ENCODE measurements around the gene PGAP6.

DNA sequence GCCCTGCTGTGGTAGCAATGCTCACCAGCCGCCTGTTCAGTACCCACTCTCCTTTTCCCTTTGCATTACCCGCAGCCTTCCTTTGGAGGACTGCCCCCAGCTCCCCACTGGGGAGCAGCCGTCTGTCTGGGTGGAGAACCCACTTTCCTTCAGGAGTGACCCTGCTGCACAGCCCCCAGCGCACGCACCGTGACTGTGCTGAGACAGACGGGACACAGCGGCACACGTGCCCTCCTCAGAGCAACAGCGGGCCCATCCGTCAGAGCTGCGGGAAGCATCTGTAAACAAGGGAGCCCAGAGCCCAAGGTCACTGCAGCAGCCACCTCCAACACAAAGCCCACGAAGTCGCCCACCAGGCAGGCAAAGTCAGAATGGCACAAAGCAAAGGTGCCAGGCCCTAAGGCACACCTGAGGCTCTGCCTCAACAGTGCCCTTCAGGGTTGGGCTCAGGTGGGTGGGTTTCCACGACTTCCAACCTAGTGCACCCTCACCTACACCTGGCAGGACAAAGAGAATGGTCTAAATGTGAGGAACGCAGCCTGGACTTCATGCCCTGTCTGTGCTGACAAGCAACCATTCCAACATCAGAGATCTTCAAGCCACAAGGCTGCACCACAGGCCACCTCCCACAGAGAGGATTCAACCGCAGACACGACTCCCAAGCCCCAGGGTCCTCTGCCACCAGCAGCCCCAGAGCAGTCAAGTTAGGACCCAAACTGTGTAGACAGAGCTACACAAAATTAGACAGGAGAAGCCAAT, 39.1 kb downstream of the PGAP6 start:
- TF ChIP-seq, protein P1, sequence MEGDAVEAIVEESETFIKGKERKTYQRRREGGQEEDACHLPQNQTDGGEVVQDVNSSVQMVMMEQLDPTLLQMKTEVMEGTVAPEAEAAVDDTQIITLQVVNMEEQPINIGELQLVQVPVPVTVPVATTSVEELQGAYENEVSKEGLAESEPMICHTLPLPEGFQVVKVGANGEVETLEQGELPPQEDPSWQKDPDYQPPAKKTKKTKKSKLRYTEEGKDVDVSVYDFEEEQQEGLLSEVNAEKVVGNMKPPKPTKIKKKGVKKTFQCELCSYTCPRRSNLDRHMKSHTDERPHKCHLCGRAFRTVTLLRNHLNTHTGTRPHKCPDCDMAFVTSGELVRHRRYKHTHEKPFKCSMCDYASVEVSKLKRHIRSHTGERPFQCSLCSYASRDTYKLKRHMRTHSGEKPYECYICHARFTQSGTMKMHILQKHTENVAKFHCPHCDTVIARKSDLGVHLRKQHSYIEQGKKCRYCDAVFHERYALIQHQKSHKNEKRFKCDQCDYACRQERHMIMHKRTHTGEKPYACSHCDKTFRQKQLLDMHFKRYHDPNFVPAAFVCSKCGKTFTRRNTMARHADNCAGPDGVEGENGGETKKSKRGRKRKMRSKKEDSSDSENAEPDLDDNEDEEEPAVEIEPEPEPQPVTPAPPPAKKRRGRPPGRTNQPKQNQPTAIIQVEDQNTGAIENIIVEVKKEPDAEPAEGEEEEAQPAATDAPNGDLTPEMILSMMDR (IDR thresholded peaks at IDR 0.05) = no peak
- no peak for TF ChIP-seq POLR2A (IDR thresholded peaks at IDR 0.05)

All from adrenal gland (tissue), 5 donors.